ENCODE results near the gene IGIP. TPM values are rescaled to one million over a fixed set of nuclear protein-coding genes. Genes with fewer than 3 reads are reported as not detected.

The IGIP gene
- total and polyA plus RNA-seq, 2 of the 8 experiments (the other 6 are each of a cell fraction or from before 2014, with no cell fraction given), result 0.32 to 0.69 TPM

DNA sequence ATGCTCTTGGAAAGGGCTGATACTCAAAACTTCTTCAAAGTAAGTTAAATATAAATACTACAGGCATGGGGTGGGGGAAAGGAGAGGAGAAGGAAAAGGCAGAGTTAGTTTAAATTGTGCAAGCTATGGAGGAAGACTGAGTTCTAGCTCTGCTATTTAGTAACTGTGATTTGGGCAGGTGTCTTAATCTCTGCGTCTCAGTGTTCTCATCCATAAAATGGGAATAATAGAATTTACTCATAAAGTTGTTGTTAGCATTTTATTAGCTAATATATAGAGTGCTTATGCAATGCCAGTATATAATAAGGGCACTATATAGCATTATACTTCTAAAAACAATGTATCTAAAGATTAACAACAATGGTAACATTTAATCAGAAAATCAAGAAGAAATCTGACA lies 24.6 kb upstream of the IGIP start:
- no peak overlapping the region for H2AK5ac ChIP-seq (ENCODE audit: low read depth, low read length)
- no peak overlapping the region for H4K8ac ChIP-seq (ENCODE audit: extremely low read depth, insufficient read depth, low read length)
- H3K18ac ChIP-seq (ENCODE audit: extremely low read depth, low read length), result no peak overlapping the region
- no peaks in the 10 kb centered on the region for H3K23me2 ChIP-seq (ENCODE audit: low read depth, low read length)
- no peak overlapping the region for H2BK12ac ChIP-seq (ENCODE audit: low read depth, low read length)
- no peaks in the 10 kb centered on the region for H3K36me3 ChIP-seq (ENCODE audit: control insufficient read depth in 2 of 4, insufficient read depth in 4 of 4, low read length in 3 of 4)
- H3K27me3 ChIP-seq (replicated peaks in 1 of 4; ENCODE audit: control insufficient read depth in 3 of 4, extremely low read depth in 1 of 4, insufficient read depth in 3 of 4, low read length in 3 of 4), result peaks cover 6 to 25% (median 14%) of the 10 kb centered on the region in 4 experiments
- H4K5ac ChIP-seq (ENCODE audit: insufficient read length, low read depth, low read length), result no peak overlapping the region
- H2BK120ac ChIP-seq (replicated peaks; ENCODE audit: low read depth, low read length), result no peak overlapping the region
- H2BK20ac ChIP-seq (ENCODE audit: low read length), result no peak overlapping the region
- DNase-seq (ENCODE audit: low read depth in 1 of 2, low spot score in 2 of 2), result no peak
- no peaks in the 10 kb centered on the region for H4K20me1 ChIP-seq (replicated peaks in 1 of 2; ENCODE audit: control insufficient read depth in 1 of 2, insufficient read depth in 2 of 2, low read length in 2 of 2)
- H3K79me1 ChIP-seq (ENCODE audit: low read depth, low read length), result no peaks in the 10 kb centered on the region
- no peak overlapping the region for H3K56ac ChIP-seq (replicated peaks; ENCODE audit: insufficient read length, low read depth, low read length)
- no peak overlapping the region for H2BK5ac ChIP-seq (ENCODE audit: low read depth, low read length)
- H3K79me2 ChIP-seq (ENCODE audit: control insufficient read depth in 1 of 2, insufficient read depth in 2 of 2, low read length in 2 of 2), result no peaks in the 10 kb centered on the region
- H3K4me3 ChIP-seq (ENCODE audit: extremely low read depth in 1 of 4, insufficient read depth in 2 of 4, low read depth in 3 of 4, low read length in 4 of 4), result no peak overlapping the region
- no peak overlapping the region for H4K91ac ChIP-seq (replicated peaks; ENCODE audit: insufficient read length, low read length)
- no peak overlapping the region for H3K14ac ChIP-seq (ENCODE audit: insufficient read length)
- H3K4me2 ChIP-seq (ENCODE audit: insufficient read depth in 1 of 2, low read depth in 2 of 2, low read length in 2 of 2), result no peak overlapping the region
- H3K23ac ChIP-seq (ENCODE audit: insufficient read length), result no peak overlapping the region
- H3K9me3 ChIP-seq (ENCODE audit: insufficient read depth in 2 of 2, low read depth in 1 of 2, low read length in 1 of 2), result no peaks in the 10 kb centered on the region
- POLR2A ChIA-PET (ENCODE audit: partially characterized antibody), result no interaction called here
- no peak overlapping the region for H2BK15ac ChIP-seq (ENCODE audit: low read length)
- CTCF ChIA-PET (ENCODE audit: partially characterized antibody), result interaction anchor here (0.7 to 1.8 kb wide), 3 partner anchors 14 to 27 kb away, joined by 3 to 6 read pairs (median 4); no protein-coding TSS in a partner anchor
- H3K9ac ChIP-seq (replicated peaks in 1 of 4; ENCODE audit: extremely low read depth in 1 of 4, low read depth in 3 of 4, low read length in 3 of 4), result no peak overlapping the region
- FAIRE-seq, result no peak
- 92% methylated on average over 1 of the region's 1 CpG; no CpG with 5 or more reads in 1 of the 2 experiments for WGBS, 2 experiments (ENCODE audit: extremely low coverage in 1 of 2, insufficient coverage in 1 of 2, insufficient read length in 1 of 2, insufficient replicate concordance in 2 of 2, low coverage in 1 of 2, low lambda C conversion rate in 2 of 2, missing lambda C conversion rate in 1 of 2)
- TF ChIP-seq SP1 (IDR thresholded peaks at IDR 0.05; ENCODE audit: low read depth, low read length) (no peak), JUN (IDR thresholded peaks at IDR 0.05; ENCODE audit: low read depth, low read length) (no peak), MAFK (IDR thresholded peaks at IDR 0.05; ENCODE audit: low read depth, low read length) (no peak), SIN3A (conservative IDR thresholded peaks at IDR 0.05 in 1 of 2, IDR thresholded peaks at IDR 0.05 in 1 of 2; ENCODE audit: low read depth in 1 of 2, low read length in 2 of 2) (no peak), SIRT6 (IDR thresholded peaks at IDR 0.05; ENCODE audit: low read length) (no peak), SIX5 (IDR thresholded peaks at IDR 0.05; ENCODE audit: low read depth, low read length) (no peak), POLR2A (IDR thresholded peaks at IDR 0.05; ENCODE audit: control extremely low read depth in 1 of 2, low read depth in 2 of 2, low read length in 2 of 2) (no peak), EGR1 (IDR thresholded peaks at IDR 0.05; ENCODE audit: borderline replicate concordance, low read depth, low read length) (no peak)
- TF ChIP-seq, protein P1, sequence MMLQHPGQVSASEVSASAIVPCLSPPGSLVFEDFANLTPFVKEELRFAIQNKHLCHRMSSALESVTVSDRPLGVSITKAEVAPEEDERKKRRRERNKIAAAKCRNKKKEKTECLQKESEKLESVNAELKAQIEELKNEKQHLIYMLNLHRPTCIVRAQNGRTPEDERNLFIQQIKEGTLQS (IDR thresholded peaks at IDR 0.05; ENCODE audit: insufficient read depth, low read depth, low read length), result no peak
- no peak overlapping the region for H3K4ac ChIP-seq (replicated peaks; ENCODE audit: insufficient read length, low read depth, low read length)
- H2AFZ ChIP-seq (ENCODE audit: low read length), result no peak overlapping the region
- H3K4me1 ChIP-seq (replicated peaks in 1 of 4; ENCODE audit: control insufficient read depth in 3 of 4, insufficient read depth in 4 of 4, low read length in 3 of 4), result no peaks in the 10 kb centered on the region
- no peak overlapping the region for H3K27ac ChIP-seq (ENCODE audit: low read depth, low read length)

Measured in H1 (cell line).